ENCODE results near the gene LGI2. TPM values are rescaled to one million over a fixed set of nuclear protein-coding genes. Genes with fewer than 3 reads are reported as not detected.

The LGI2 gene
- total RNA-seq, 2 experiments from 2014 or later = not detected

DNA sequence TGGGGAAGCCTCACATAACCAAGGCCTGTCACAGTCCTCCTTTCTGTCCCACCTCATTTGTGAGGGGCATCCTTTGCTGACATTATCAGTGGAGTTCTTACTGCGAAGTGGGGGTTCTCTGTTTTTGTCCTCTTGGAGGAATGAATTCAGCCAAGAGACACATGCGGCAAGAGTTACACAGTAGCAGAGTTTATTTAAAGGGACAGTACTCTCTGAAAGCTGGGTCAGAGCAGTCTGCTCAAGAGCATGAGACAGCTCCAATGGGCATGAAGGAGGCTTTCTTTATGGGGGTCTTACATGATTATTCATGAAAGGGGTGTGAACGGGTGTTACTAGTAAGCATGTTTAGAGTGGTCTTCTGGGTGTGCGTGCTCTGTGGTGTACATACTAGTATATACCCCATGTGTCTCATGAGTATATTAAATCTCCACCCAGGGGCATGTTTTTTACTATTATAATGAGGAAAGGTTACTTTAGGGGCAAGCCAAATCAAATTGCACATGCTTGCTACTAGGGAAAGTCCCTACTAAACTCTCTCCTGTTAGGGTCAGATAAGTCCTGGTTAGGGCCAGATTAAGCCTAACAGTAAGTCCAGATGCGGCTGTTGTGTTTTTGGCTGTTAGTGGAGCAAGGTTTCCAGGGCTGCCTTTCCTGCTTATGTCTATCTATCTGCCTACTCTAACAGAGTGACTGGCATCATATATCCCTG lies 19.8 kb upstream of the LGI2 start:
- TF ChIP-seq, protein P1, sequence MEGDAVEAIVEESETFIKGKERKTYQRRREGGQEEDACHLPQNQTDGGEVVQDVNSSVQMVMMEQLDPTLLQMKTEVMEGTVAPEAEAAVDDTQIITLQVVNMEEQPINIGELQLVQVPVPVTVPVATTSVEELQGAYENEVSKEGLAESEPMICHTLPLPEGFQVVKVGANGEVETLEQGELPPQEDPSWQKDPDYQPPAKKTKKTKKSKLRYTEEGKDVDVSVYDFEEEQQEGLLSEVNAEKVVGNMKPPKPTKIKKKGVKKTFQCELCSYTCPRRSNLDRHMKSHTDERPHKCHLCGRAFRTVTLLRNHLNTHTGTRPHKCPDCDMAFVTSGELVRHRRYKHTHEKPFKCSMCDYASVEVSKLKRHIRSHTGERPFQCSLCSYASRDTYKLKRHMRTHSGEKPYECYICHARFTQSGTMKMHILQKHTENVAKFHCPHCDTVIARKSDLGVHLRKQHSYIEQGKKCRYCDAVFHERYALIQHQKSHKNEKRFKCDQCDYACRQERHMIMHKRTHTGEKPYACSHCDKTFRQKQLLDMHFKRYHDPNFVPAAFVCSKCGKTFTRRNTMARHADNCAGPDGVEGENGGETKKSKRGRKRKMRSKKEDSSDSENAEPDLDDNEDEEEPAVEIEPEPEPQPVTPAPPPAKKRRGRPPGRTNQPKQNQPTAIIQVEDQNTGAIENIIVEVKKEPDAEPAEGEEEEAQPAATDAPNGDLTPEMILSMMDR (IDR thresholded peaks at IDR 0.05) = no peak
- Mint-ChIP-seq H3K27me3 (peaks cover 4% of the 10 kb centered on the region), H3K27ac (no peak overlapping the region), H3K4me1 (ENCODE audit: low read depth) (no peaks in the 10 kb centered on the region), H3K36me3 (ENCODE audit: low read depth) (no peaks in the 10 kb centered on the region), H3K4me3 (no peak overlapping the region), H3K9me3 (no peaks in the 10 kb centered on the region)
- ChIA-PET CTCF (no interaction called here), POLR2A (no interaction called here)
- ATAC-seq (no peak), DNase-seq (no peak)
- intact Hi-C loops (cut with micrococcal nuclease) = no loop called here

DNA sequence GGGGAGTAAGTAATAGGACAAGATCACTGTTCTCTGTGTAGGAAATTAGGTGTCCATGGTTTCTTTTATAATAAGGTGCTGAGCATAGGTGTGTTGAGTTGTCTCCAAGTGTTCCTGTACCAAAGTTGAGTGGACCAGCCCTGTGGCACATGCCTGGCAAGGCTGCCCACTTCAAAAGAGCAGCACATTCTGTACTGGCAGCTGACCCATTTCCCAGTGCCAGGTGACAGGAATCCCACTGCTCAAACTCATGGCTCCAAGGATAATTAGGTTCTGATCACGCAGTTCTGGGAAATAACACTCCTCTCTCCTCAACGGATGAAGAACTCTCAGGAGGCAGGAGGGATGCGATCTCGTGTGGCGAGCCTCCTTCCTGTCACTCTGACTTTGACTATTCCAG lies 12.8 kb upstream of the LGI2 start:
- intact Hi-C loops (cut with micrococcal nuclease) = no loop called here
- no peaks in the 10 kb centered on the region for H3K9me3 Mint-ChIP-seq
- no peak overlapping the region for H3K27ac Mint-ChIP-seq
- peaks cover 9% of the 10 kb centered on the region for H3K27me3 Mint-ChIP-seq
- TF ChIP-seq, protein P1 (IDR thresholded peaks at IDR 0.05) = no peak
- CTCF ChIA-PET = interaction anchor here (3.6 kb wide), 1 partner anchor 63 kb away, joined by 14 read pairs; no protein-coding TSS in a partner anchor
- no peaks in the 10 kb centered on the region for H3K4me1 Mint-ChIP-seq (ENCODE audit: low read depth)
- POLR2A ChIA-PET = no interaction called here
- DNase-seq (no peak), ATAC-seq (no peak)
- no peaks in the 10 kb centered on the region for H3K36me3 Mint-ChIP-seq (ENCODE audit: low read depth)
- H3K4me3 Mint-ChIP-seq = no peak overlapping the region

DNA sequence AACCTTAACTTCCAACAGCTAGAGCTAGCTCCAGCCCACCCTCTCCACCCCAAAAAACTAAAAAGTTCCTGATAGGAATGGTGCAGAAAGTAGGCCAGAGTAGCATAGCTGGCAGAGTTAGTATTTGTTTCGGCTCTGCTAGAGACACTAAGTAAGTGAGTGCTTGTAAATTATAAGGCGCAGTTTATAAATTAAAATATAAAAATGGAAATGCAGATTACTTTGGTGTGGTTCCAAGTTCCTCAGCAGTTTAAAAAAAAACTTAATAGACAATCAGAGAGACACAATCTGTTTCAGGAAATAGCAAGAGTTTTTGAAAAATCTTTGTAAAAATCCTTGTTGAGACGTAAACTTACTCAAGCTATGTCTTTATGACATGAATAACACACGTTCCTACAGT lies 2.8 kb upstream of the LGI2 start:
- Mint-ChIP-seq H3K4me1 (ENCODE audit: low read depth) (peaks cover 3% of the 10 kb centered on the region), H3K4me3 (no peak overlapping the region), H3K27me3 (peaks cover 43% of the 10 kb centered on the region), H3K36me3 (ENCODE audit: low read depth) (no peaks in the 10 kb centered on the region), H3K9me3 (peaks cover 5% of the 10 kb centered on the region), H3K27ac (no peak overlapping the region)
- ChIA-PET POLR2A (no interaction called here), CTCF (no interaction called here)
- no peak for DNase-seq
- no peak for ATAC-seq
- TF ChIP-seq, protein P1 (IDR thresholded peaks at IDR 0.05) = no peak
- intact Hi-C loops (cut with micrococcal nuclease) = no loop called here

DNA sequence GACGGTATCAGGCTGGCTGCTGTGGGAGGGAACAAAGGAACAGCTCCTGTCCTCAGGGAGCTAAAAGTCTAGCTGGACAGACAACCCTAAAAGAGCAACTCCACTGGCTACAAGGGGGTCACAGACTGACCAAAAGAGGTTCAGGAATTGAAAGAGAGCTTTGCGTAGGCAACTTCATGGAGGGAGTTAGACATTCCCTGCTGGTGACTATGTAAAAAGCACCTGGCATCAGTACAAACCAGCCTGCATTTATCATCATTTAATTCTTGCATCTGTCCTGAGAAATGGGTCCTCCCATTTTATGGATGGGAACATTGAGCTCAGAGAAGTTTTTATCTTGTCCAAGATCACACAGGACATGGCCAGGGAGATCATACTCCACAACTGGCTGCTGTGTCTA lies 1.4 kb upstream of the LGI2 start:
- TF ChIP-seq, protein P1 (IDR thresholded peaks at IDR 0.05) = no peak
- peaks cover 3% of the 10 kb centered on the region for H3K4me1 Mint-ChIP-seq (ENCODE audit: low read depth)
- no peak overlapping the region for H3K27ac Mint-ChIP-seq
- intact Hi-C loops (cut with micrococcal nuclease) = no loop called here
- H3K36me3 Mint-ChIP-seq (ENCODE audit: low read depth) = no peaks in the 10 kb centered on the region
- no peak overlapping the region for H3K4me3 Mint-ChIP-seq
- H3K27me3 Mint-ChIP-seq = peaks cover 53% of the 10 kb centered on the region
- peaks cover 5% of the 10 kb centered on the region for H3K9me3 Mint-ChIP-seq
- no peak for DNase-seq
- no peak for ATAC-seq
- POLR2A ChIA-PET = no interaction called here
- CTCF ChIA-PET = interaction anchor here (0.6 to 1.5 kb wide), 3 partner anchors 14 to 543 kb away, joined by 3 read pairs; no protein-coding TSS in a partner anchor

DNA sequence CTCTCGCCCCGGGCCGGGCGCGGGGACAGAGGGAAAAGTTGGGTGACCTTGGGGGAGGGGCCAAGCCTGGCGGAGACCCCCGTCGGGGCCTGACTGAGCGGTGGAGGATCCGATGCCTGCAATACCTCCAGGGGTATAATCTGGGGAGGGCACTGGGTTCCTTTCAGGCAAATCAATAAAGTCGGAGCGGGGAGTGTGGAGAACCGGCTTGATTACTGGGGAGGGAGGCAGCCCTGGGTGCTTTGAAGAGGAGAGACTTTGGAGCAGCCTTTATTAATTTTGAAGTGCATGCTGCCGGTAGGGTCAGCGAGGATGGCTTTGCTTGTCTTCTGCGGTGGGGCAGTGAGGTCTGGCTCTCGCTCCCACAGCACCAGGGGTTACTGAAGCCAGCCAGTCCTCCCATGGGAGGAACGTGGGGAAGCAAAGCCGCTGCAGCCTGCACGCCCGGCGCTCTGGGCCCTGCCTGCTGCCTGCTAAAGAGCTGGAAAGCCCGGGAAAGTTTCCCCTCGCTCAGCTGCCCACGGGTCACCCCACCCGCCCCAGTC lies 403 bp upstream of the LGI2 start:
- DNase-seq (no peak), ATAC-seq (no peak)
- Mint-ChIP-seq H3K4me1 (ENCODE audit: low read depth) (peaks cover 3% of the 10 kb centered on the region), H3K4me3 (no peak overlapping the region), H3K27ac (no peak overlapping the region), H3K9me3 (peaks cover 5% of the 10 kb centered on the region), H3K36me3 (ENCODE audit: low read depth) (no peaks in the 10 kb centered on the region), H3K27me3 (peaks cover 58% of the 10 kb centered on the region)
- CTCF ChIA-PET = no interaction called here
- POLR2A ChIA-PET = no interaction called here
- TF ChIP-seq, protein P1 (IDR thresholded peaks at IDR 0.05) = no peak
- intact Hi-C loops (cut with micrococcal nuclease) = no loop called here
